T-cell (primary cell): ENCODE data around the gene GAS2L2. TPM values are rescaled to one million over a fixed set of nuclear protein-coding genes. Genes with fewer than 3 reads are reported as not detected.

Experiments
- ATAC-seq, 4 experiments: fragments of 200-7000 bp in 3 of 4; fragments of 150-1000 bp in 1 of 4; cut with Tn5 transposase; replicated peaks in 1 of 4; 1 replicate in 3 of 4; 2 replicates in 1 of 4; pipeline ENCODE4 v1.10.0; 2021; ENCODE audit warnings: moderate library complexity in 3 of 4, mild to moderate bottlenecking in 2 of 4, moderate number of reproducible peaks in 1 of 4
- CTCF ChIA-PET, 2 donors: fragments of 300-600 bp; sonication (Branson Sonifier 250); formaldehyde crosslinking; loops; one replicate each; lab custom pipeline; 2022; ENCODE audit warnings: antibody characterized with exemption in 2 of 2; lab: Charles Lee
- POLR2A ChIA-PET, 2 donors: fragments of 300-600 bp; sonication (Branson Sonifier 250); formaldehyde crosslinking; loops; one replicate each; lab custom pipeline; 2022; ENCODE audit warnings: antibody characterized with exemption in 2 of 2; lab: Charles Lee
- DNase-seq, 35 experiments: peaks; one replicate each; pipeline versions ENCODE4 v3.0.0 to v3.0.0-alpha.2; 2013 to 2023
- H3K27ac ChIP-seq: one replicate; pipeline ENCODE4 v1.5.1; 2013; ENCODE audit warnings: low read length
- H3K27me3 ChIP-seq, 2 experiments: replicated peaks in 1 of 2; 1 replicate in 1 of 2; 2 replicates in 1 of 2; pipeline versions ENCODE4 v1.6.1 to v1.7.0; 2013; ENCODE audit warnings: low read length in 1 of 2, mixed read lengths in 1 of 2; ENCODE audit not compliant: control insufficient read depth in 2 of 2, insufficient read depth in 2 of 2; ENCODE audit errors: extremely low read depth in 1 of 2
- H3K36me3 ChIP-seq, 2 donors: 1 replicate in 1 of 2; 2 replicates in 1 of 2; pipeline versions ENCODE4 v1.6.1 to v1.7.0; 2013; ENCODE audit warnings: low read length in 1 of 2; ENCODE audit not compliant: control insufficient read depth in 2 of 2, insufficient read depth in 1 of 2; ENCODE audit errors: extremely low read depth in 1 of 2
- H3K4me1 ChIP-seq, 2 experiments: 1 replicate in 1 of 2; 2 replicates in 1 of 2; pipeline versions ENCODE4 v1.6.1 to v1.7.0; 2013; ENCODE audit warnings: low read length in 2 of 2, mixed read lengths in 1 of 2; ENCODE audit not compliant: insufficient read depth in 2 of 2, control insufficient read depth in 1 of 2; ENCODE audit errors: extremely low read depth in 1 of 2
- H3K4me3 ChIP-seq, 2 donors: 1 replicate in 1 of 2; 2 replicates in 1 of 2; pipeline versions ENCODE4 v1.5.1 to v1.7.0; 2013; ENCODE audit warnings: mild to moderate bottlenecking in 2 of 2, low read length in 1 of 2, moderate library complexity in 1 of 2; ENCODE audit not compliant: control insufficient read depth in 1 of 2; ENCODE audit errors: extremely low read depth in 1 of 2
- H3K9me3 ChIP-seq: 2 replicates; pipeline ENCODE4 v1.7.0; 2013
- H3K27ac Mint-ChIP-seq, 2 donors: one replicate each; pipeline ENCODE4 v1.8.0; 2020 to 2021; ENCODE audit warnings: mild to moderate bottlenecking in 2 of 2, mixed read lengths in 2 of 2
- H3K27me3 Mint-ChIP-seq, 2 donors: one replicate each; pipeline ENCODE4 v1.8.0; 2021 to 2022; ENCODE audit warnings: mixed read lengths in 2 of 2
- H3K36me3 Mint-ChIP-seq: one replicate; pipeline ENCODE4 v1.8.0; 2021; ENCODE audit warnings: mixed read lengths
- H3K4me1 Mint-ChIP-seq, 3 donors: one replicate each; pipeline ENCODE4 v1.8.0; 2020 to 2022; ENCODE audit warnings: mixed read lengths in 3 of 3, mild to moderate bottlenecking in 1 of 3
- H3K4me3 Mint-ChIP-seq, 3 donors: one replicate each; pipeline ENCODE4 v1.8.0; 2020 to 2022; ENCODE audit warnings: mild to moderate bottlenecking in 3 of 3, mixed read lengths in 3 of 3, moderate library complexity in 3 of 3
- H3K9me3 Mint-ChIP-seq, 3 donors: one replicate each; pipeline ENCODE4 v1.8.0; 2020 to 2022; ENCODE audit warnings: mixed read lengths in 3 of 3
- WGBS: methylation state at CpG from one replicate; pipeline ENCODE4 v1.1.5; 2013; ENCODE audit warnings: missing lambda C conversion rate; ENCODE audit not compliant: insufficient coverage; 5-methylcytosine and 5-hydroxymethylcytosine counted together
- total RNA-seq, 35 experiments: library from RNA in 6 of 35; stranded (reverse) in 6 of 35; fragments of 120-200 nt in 1 of 35; gene quantifications; one replicate each; pipeline versions ENCODE4 v1.2.1 to v1.2.4 and lab custom pipeline; 2013 to 2026

The GAS2L2 gene
- total RNA-seq, 5 donors from 2014 or later (not counting 1 experiment from before 2014, with no cell fraction given), result 0.07 to 0.26 (median 0.21) TPM; not detected in 1

DNA sequence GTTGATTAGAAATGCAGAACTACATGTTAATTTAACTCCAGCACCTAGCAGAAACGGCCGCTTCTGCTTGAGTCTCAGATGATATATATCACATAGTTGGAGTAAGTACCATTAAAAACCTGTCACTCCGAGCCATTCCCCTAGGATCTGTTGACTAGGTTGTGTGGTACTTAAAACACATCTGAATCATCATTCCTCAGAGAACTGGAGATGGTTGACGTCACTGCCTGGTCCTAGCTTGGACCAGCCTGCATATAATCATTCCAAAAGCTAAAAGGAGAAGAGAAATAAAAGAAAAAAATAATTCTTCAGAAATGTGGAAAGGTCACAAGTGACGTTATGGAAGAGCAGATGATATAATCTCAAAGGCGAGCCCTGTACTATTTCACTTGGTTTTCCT, 52.9 kb downstream of the GAS2L2 start:
- ChIA-PET POLR2A (no interaction called here), CTCF (no interaction called here)
- Mint-ChIP-seq H3K9me3 (peaks cover 0 to 7% (median 2%) of the 10 kb centered on the region in 3 donors), H3K4me3 (no peak overlapping the region), H3K27me3 (no peaks in the 10 kb centered on the region), H3K27ac (no peak overlapping the region), H3K36me3 (peaks cover 61% of the 10 kb centered on the region), H3K4me1 (peaks cover 9 to 22% (median 10%) of the 10 kb centered on the region in 3 donors)
- Histone ChIP-seq H3K36me3 (peaks cover 0 to 19% of the 10 kb centered on the region in 2 donors), H3K27me3 (no peaks in the 10 kb centered on the region), H3K9me3 (no peaks in the 10 kb centered on the region), H3K4me1 (peaks cover 0 to 3% of the 10 kb centered on the region in 2 experiments), H3K4me3 (no peak overlapping the region), H3K27ac (no peak overlapping the region)
- 100% methylated on average over 1 of the region's 6 CpGs for WGBS
- DNase-seq (no peak), ATAC-seq (no peak)

DNA sequence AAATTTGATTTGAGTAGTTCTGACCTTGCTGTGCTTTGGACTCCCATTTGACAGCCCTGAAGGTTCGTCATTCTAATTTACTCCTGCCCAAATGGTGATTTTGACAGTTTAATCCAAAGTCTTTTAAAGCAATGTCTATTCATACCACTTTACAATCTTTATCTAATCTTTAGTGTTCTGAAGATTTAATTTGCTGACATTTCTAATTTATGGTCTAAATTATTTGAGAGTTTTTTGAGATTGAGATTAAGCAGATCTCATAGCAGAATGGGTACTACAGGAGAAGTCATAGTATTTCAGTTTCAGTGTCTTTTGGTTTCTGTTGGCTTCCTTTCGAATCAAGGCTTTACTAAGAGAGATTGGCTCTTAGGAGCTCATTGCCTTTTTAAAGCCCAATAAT, 54.2 kb downstream of the GAS2L2 start:
- no peak overlapping the region for H3K27ac Mint-ChIP-seq
- WGBS, result no CpG with 5 or more reads among the region's 2 CpGs
- H3K9me3 ChIP-seq, result no peaks in the 10 kb centered on the region
- DNase-seq (no peak), ATAC-seq (no peak)
- no peak overlapping the region for H3K4me3 ChIP-seq
- no peaks in the 10 kb centered on the region for H3K4me1 ChIP-seq
- no peak overlapping the region for H3K4me3 Mint-ChIP-seq
- H3K4me1 Mint-ChIP-seq, result peaks cover 0 to 8% (median 0%) of the 10 kb centered on the region in 3 donors
- H3K27ac ChIP-seq, result no peak overlapping the region
- no peaks in the 10 kb centered on the region for H3K27me3 ChIP-seq
- no peaks in the 10 kb centered on the region for H3K27me3 Mint-ChIP-seq
- H3K36me3 ChIP-seq, result peaks cover 4 to 32% of the 10 kb centered on the region in 2 donors
- CTCF ChIA-PET, result no interaction called here
- H3K36me3 Mint-ChIP-seq, result peaks cover 64% of the 10 kb centered on the region
- POLR2A ChIA-PET, result no interaction called here
- H3K9me3 Mint-ChIP-seq, result peaks cover 0 to 7% (median 2%) of the 10 kb centered on the region in 3 donors

DNA sequence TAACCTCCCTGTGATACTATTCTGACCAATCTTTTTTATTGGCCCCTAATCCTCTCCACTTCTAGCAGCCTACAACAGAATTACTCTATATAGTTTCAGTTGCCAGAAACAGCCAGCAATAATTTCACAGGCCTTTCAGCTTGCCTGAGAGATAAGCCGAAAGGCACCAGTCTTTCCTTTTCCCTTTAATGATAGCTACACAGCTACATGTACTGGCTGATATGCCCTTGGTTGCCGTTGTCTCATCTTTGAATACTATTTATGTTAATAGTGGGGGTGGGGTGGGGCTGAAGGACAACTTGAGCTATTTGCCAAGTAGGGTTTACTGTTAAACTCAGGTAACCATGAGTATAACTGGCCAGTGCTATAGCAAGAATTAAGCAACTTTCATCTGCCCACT, 57.4 kb downstream of the GAS2L2 start:
- no peak overlapping the region for H3K27ac Mint-ChIP-seq
- Histone ChIP-seq H3K27me3 (no peaks in the 10 kb centered on the region), H3K4me3 (no peak overlapping the region), H3K36me3 (peaks cover 7 to 54% of the 10 kb centered on the region in 2 donors), H3K9me3 (no peaks in the 10 kb centered on the region), H3K4me1 (no peaks in the 10 kb centered on the region), H3K27ac (no peak overlapping the region)
- H3K4me1 Mint-ChIP-seq, result no peaks in the 10 kb centered on the region
- no peaks in the 10 kb centered on the region for H3K9me3 Mint-ChIP-seq
- no peak for ATAC-seq
- no CpG with 5 or more reads among the region's 2 CpGs for WGBS
- ChIA-PET CTCF (interaction anchor here in 1 of 2 donors (0.6 to 1.5 kb wide), 2 partner anchors 68 to 1138 kb away, joined by 3 to 4 read pairs; no protein-coding TSS in a partner anchor), POLR2A (no interaction called here)
- H3K4me3 Mint-ChIP-seq, result no peak overlapping the region
- H3K36me3 Mint-ChIP-seq, result peaks cover 61% of the 10 kb centered on the region
- H3K27me3 Mint-ChIP-seq, result no peaks in the 10 kb centered on the region
- no peak for DNase-seq

DNA sequence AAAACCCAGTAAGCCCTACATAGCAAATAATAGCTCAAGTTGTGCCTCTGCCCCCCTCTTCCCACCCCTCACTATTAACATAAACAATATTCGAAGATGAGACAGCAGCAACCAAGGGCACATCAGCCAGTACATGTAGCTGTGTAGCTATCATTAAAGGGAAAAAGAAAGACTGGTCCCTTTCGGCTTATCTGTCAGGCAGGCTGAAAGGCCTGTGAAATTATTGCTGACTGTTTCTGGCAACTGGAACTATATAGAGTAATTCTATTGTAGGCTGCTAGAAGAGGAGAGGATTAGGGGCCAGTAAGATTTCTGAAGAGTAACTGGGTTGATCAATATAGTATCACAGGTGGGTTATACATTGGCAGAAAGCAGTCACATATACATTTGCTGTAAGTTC, 58.1 kb downstream of the GAS2L2 start:
- Mint-ChIP-seq H3K27ac (no peak overlapping the region), H3K4me3 (no peak overlapping the region), H3K36me3 (peaks cover 63% of the 10 kb centered on the region), H3K4me1 (no peaks in the 10 kb centered on the region), H3K27me3 (no peaks in the 10 kb centered on the region), H3K9me3 (no peaks in the 10 kb centered on the region)
- no peak overlapping the region for H3K27ac ChIP-seq
- ChIA-PET POLR2A (no interaction called here), CTCF (interaction anchor here (0.6 to 1.5 kb wide), 2 partner anchors 69 to 717 kb away, joined by 3 to 4 read pairs; no protein-coding TSS in a partner anchor)
- DNase-seq (no peak), ATAC-seq (no peak)
- H3K4me3 ChIP-seq, result no peak overlapping the region
- WGBS, result 100% methylated on average over 1 of the region's 2 CpGs
- H3K27me3 ChIP-seq, result no peaks in the 10 kb centered on the region
- no peaks in the 10 kb centered on the region for H3K9me3 ChIP-seq
- no peaks in the 10 kb centered on the region for H3K4me1 ChIP-seq
- H3K36me3 ChIP-seq, result peaks cover 7 to 61% of the 10 kb centered on the region in 2 donors

Other genes with a start within 250 kb of the GAS2L2 start
- gene SLFN12L, start 215.6 kb downstream of the GAS2L2 start, total RNA-seq, result 100 to 1,000 TPM in 1 of 5 donors, 10 to 100 TPM in 4; 79.7 to 113 (median 90.7) TPM
- gene SLFN14, start 192.4 kb downstream of the GAS2L2 start, total RNA-seq, result not detected
- gene PEX12, start 174.7 kb downstream of the GAS2L2 start, total RNA-seq, result 1 to 10 TPM; 3.6 to 6.6 (median 5.6) TPM
- 100 to 1,000 TPM; 106 to 157 (median 134) TPM for gene AP2B1, start 165.9 kb downstream of the GAS2L2 start, total RNA-seq
- gene RASL10B, start 21.6 kb downstream of the GAS2L2 start, total RNA-seq, result under 1 TPM; 0.38 to 0.56 (median 0.39) TPM
- not detected for gene C17orf50, start 7.6 kb upstream of the GAS2L2 start, total RNA-seq
- gene MMP28, start 42.4 kb upstream of the GAS2L2 start, total RNA-seq, result 10 to 100 TPM in 2 of 5 donors, 1 to 10 TPM in 3; 3.4 to 11.4 (median 6.9) TPM
- gene TAF15, start 56.2 kb upstream of the GAS2L2 start, total RNA-seq, result 100 to 1,000 TPM; 186 to 228 (median 201) TPM
- gene HEATR9, start 115.7 kb upstream of the GAS2L2 start, total RNA-seq, result 1 to 10 TPM in 4 of 5 donors, under 1 TPM in 1; 0.90 to 4.1 (median 1.5) TPM
- 100 to 1,000 TPM; 124 to 557 (median 298) TPM for gene CCL5, start 127.1 kb upstream of the GAS2L2 start, total RNA-seq
- gene RDM1, start 177.5 kb upstream of the GAS2L2 start, total RNA-seq, result 1 to 10 TPM in 2 of 5 donors, under 1 TPM in 3; 0.40 to 1.5 (median 0.83) TPM
- gene LYZL6, start 190.5 kb upstream of the GAS2L2 start, total RNA-seq, result not detected
- gene CCL16, start 228.3 kb upstream of the GAS2L2 start, total RNA-seq, result not detected
- gene CCL14, start 233.5 kb upstream of the GAS2L2 start, total RNA-seq, result not detected
- gene CCL15, start 248.3 kb upstream of the GAS2L2 start, total RNA-seq, result not detected